HFFc6 (cell line): Measurements from ENCODE around the gene WRAP73. TPM values are rescaled to one million over a fixed set of nuclear protein-coding genes. Genes with fewer than 3 reads are reported as not detected.

Source experiments
- DNase-seq: peaks from one replicate; pipeline ENCODE4 v3.0.0-alpha.2; 2018
- H3K27ac Mint-ChIP-seq: 2 replicates; pipeline ENCODE4 v1.8.0; 2020; ENCODE audit warnings: mild to moderate bottlenecking, mixed read lengths
- H3K27me3 Mint-ChIP-seq: 2 replicates; pipeline ENCODE4 v1.8.0; 2021; ENCODE audit warnings: mild to moderate bottlenecking, moderate library complexity, mixed read lengths; ENCODE audit not compliant: insufficient read depth
- H3K36me3 Mint-ChIP-seq: 2 replicates; pipeline ENCODE4 v1.8.0; 2021; ENCODE audit warnings: low read depth, mixed read lengths
- H3K4me1 Mint-ChIP-seq: 2 replicates; pipeline ENCODE4 v1.8.0; 2020; ENCODE audit warnings: low read depth, mixed read lengths
- H3K4me3 Mint-ChIP-seq: 2 replicates; pipeline ENCODE4 v1.8.0; 2020; ENCODE audit warnings: mild to moderate bottlenecking, moderate library complexity, mixed read lengths
- H3K9me3 Mint-ChIP-seq: 2 replicates; pipeline ENCODE4 v1.8.0; 2020; ENCODE audit warnings: mild to moderate bottlenecking, mixed read lengths
- CTCF ChIP-seq: fragments of 200-600 bp; sonication (generic); IDR thresholded peaks from 2 replicates; pipeline ENCODE4 v1.5.0; 2021; ENCODE audit warnings: antibody characterized with exemption, mild to moderate bottlenecking
- total RNA-seq, 6 experiments: library from RNA; stranded (reverse); fragmentation: NEBNext Ultra II Directional; extraction: Animal tissue kit (Norgen Biotek cat#: 25700); gene quantifications; 2 replicates in 1 of 6; 3 replicates in 5 of 6; pipeline ENCODE4 v1.2.3, GENCODE V29; 2021

The WRAP73 gene
- total RNA-seq, 6 experiments from 2014 or later, result 11.8 to 14.8 (median 14.3) TPM

- Mint-ChIP-seq H3K4me1 (peaks cover 5% of the 10 kb centered on the region), H3K9me3 (no peaks in the 10 kb centered on the region), H3K4me3 (no peak overlapping the region), H3K36me3 (peaks cover 4% of the 10 kb centered on the region; the same call in 1 of the 2 replicates), H3K27me3 (no peaks in the 10 kb centered on the region; the same call in none of the 2 replicates), H3K27ac (no peak overlapping the region)
- no peak for TF ChIP-seq CTCF
- DNase-seq, result no peak
Measured at GRCh38 chr1:3630914-3631313, 19.0 kb downstream of the WRAP73 start.

DNA sequence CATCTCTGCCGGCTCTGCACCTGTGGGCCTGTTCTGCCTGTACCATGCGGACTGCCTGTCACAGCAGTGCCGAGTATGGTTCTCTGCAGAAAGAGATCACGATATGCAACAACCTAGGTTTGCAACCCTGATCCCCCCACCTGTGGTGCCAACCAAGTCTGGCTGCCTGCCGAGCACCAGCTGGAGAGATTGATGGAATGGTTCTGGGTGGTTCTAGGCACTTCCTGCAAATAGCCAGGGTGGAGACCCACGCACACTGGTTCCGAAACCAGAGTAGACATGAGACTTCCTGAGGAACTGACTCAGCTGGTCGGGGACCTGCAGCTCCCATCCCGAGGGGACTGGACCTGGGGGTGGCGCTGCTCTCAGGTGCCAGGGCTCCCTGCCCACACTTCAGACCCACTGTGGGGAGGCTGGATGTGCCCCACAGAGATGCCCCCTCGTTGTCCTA lies 19.7 kb downstream of the WRAP73 start:
- no peaks in the 10 kb centered on the region for H3K9me3 Mint-ChIP-seq
- no peak for DNase-seq
- H3K27ac Mint-ChIP-seq, result no peak overlapping the region
- no peak overlapping the region for H3K4me3 Mint-ChIP-seq
- no peaks in the 10 kb centered on the region; the same call in none of the 2 replicates for H3K27me3 Mint-ChIP-seq
- TF ChIP-seq CTCF, result no peak
- H3K4me1 Mint-ChIP-seq, result peaks cover 10% of the 10 kb centered on the region
- H3K36me3 Mint-ChIP-seq, result peaks cover 4% of the 10 kb centered on the region; the same call in 1 of the 2 replicates

DNA sequence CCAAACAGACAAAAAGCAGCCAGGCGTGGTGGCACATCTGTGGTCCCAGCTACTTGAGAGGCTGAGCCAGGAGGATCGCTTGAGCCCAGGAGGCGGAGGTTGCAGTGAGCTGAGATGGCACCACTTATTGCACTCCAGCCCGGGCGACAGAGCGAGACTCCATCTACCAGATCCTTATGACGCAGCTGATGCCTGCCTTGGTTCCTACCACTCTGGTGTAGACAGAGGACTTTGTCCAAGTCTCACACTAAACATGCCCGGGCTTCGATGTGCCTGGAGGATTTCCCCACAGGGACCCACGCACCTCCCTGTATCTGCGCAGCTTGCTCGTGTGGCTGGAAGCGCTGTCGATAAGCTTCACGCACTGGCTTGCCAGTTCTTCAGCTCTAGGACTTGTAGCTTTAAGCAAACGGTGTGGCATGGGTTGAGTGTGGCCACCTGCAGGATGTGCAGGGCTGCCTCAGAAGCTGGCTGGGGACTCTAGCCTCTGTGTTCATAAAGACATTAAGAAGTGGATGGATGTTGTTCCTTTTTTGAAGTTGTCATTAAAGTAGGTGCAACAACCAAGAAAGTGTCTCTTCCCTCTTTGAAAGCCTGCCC lies 20.2 kb downstream of the WRAP73 start:
- peaks cover 4% of the 10 kb centered on the region; the same call in 1 of the 2 replicates for H3K36me3 Mint-ChIP-seq
- H3K9me3 Mint-ChIP-seq, result no peaks in the 10 kb centered on the region
- H3K27ac Mint-ChIP-seq, result no peak overlapping the region
- no peaks in the 10 kb centered on the region; the same call in none of the 2 replicates for H3K27me3 Mint-ChIP-seq
- no peak for DNase-seq
- peaks cover 10% of the 10 kb centered on the region for H3K4me1 Mint-ChIP-seq
- H3K4me3 Mint-ChIP-seq, result no peak overlapping the region
- no peak for TF ChIP-seq CTCF

- no peaks in the 10 kb centered on the region for H3K9me3 Mint-ChIP-seq
- peaks cover 4% of the 10 kb centered on the region; the same call in 1 of the 2 replicates for H3K36me3 Mint-ChIP-seq
- no peaks in the 10 kb centered on the region; the same call in none of the 2 replicates for H3K27me3 Mint-ChIP-seq
- TF ChIP-seq CTCF, result no peak
- H3K4me1 Mint-ChIP-seq, result peaks cover 17% of the 10 kb centered on the region
- H3K4me3 Mint-ChIP-seq, result no peak overlapping the region
- H3K27ac Mint-ChIP-seq, result no peak overlapping the region
- no peak for DNase-seq
Measured at GRCh38 chr1:3628445-3628844, 21.5 kb downstream of the WRAP73 start.

- TF ChIP-seq CTCF, result no peak
- DNase-seq, result no peak
- H3K4me3 Mint-ChIP-seq, result no peak overlapping the region
- peaks cover 25% of the 10 kb centered on the region for H3K4me1 Mint-ChIP-seq
- H3K9me3 Mint-ChIP-seq, result no peaks in the 10 kb centered on the region
- H3K27ac Mint-ChIP-seq, result no peak overlapping the region
- H3K36me3 Mint-ChIP-seq, result peaks cover 4% of the 10 kb centered on the region; the same call in 1 of the 2 replicates
- no peaks in the 10 kb centered on the region; the same call in none of the 2 replicates for H3K27me3 Mint-ChIP-seq
Measured at GRCh38 chr1:3627515-3628253, 22.2 kb downstream of the WRAP73 start.
